Dendritic cell treated with granulocyte-macrophage colony-stimulating factor and Interleukin-4, amounts not matched to agents 40 ng/mL and 50 ng/mL, for 4 days (primary cell): ENCODE results near the gene HBQ1.
A peak's percentile ranks its signal among the peaks of the same experiment; 100 is the strongest.
"Not testable (repeated sequence)": the region's sequence is repeated elsewhere in the genome, so short reads cannot be mapped to it uniquely, and the experiment has no call there.

Experiments used
- H3K27ac Mint-ChIP-seq: one replicate; pipeline ENCODE4 v1.8.0; 2022; ENCODE audit warnings: mild to moderate bottlenecking, mixed read lengths
- H3K27me3 Mint-ChIP-seq: one replicate; pipeline ENCODE4 v1.8.0; 2022; ENCODE audit warnings: mild to moderate bottlenecking, mixed read lengths
- H3K36me3 Mint-ChIP-seq: one replicate; pipeline ENCODE4 v1.8.0; 2022; ENCODE audit warnings: low read depth, mixed read lengths
- H3K4me1 Mint-ChIP-seq: one replicate; pipeline ENCODE4 v1.8.0; 2022; ENCODE audit warnings: low read depth, mixed read lengths
- H3K4me3 Mint-ChIP-seq: one replicate; pipeline ENCODE4 v1.8.0; 2022; ENCODE audit warnings: mild to moderate bottlenecking, moderate library complexity, mixed read lengths
- H3K9me3 Mint-ChIP-seq: one replicate; pipeline ENCODE4 v1.8.0; 2022; ENCODE audit warnings: mixed read lengths
- intact Hi-C: fragments of 100-400 bp; cut with micrococcal nuclease; formaldehyde crosslinking; loops from one replicate; pipeline ENCODE4 v1.15.0; 2022

Gene HBQ1

DNA sequence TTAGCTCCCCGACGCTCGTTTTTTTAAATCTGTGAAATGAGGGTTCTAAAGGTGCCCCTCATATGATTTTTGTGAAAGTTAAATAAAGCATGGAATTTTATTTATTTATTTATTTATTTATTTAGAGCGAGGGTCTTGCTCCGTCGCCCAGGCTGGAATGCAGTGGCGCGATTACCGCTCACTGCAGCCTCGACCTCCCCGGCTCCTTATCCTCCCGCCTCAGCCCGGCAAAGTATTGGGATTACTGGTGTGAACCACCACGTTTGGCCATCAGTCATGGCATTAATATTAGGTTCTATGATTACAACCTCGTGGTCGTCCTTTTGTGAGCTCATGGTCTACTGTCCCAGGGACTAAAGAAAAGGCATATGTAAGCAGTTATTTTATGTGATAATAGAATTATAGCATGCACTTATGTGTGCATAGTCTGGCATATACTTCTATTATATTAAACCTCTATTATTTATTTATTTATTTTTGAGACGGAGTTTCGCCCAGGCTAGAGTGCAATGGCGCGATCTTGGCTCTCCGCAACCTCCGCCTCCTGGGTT is 49.5 kb downstream of the HBQ1 start:
- Mint-ChIP-seq H3K4me1 (peaks cover 17% of the 10 kb centered on the region), H3K36me3 (peaks cover 51% of the 10 kb centered on the region), H3K4me3 (peak overlapping the region; percentile 11), H3K9me3 (no peaks in the 10 kb centered on the region), H3K27ac (peak overlapping the region; percentile 94), H3K27me3 (no peaks in the 10 kb centered on the region)
- intact Hi-C loops = no loop called here

DNA sequence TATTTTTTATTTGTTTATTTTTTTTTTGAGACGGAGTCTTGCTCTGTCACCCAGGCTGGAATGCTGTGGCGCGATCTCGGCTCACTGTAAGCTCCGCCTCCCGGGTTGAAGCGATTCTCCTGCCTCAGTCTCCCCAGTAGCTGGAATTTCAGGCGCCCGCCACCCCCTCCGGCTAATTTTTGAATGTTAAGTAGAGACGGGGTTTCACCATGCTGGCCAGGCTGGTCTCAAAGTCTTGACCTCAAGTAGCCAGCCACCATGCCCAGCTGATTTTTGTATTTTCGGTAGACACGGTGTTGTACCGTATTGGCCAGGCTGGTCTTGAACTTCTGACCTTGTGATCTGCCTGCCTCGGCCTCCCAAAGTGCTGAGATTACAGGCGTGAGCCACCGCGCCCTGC is 50.1 kb downstream of the HBQ1 start:
- H3K4me1 Mint-ChIP-seq = peaks cover 17% of the 10 kb centered on the region
- not testable (repeated sequence) for H3K27ac Mint-ChIP-seq

More for the DNA sequence above, 50.1 kb downstream of the HBQ1 start:
- H3K9me3 Mint-ChIP-seq, H3K27me3 Mint-ChIP-seq, H3K4me3 Mint-ChIP-seq, intact Hi-C loops: not testable (repeated sequence)
- peaks cover 51% of the 10 kb centered on the region for H3K36me3 Mint-ChIP-seq
